ENCODE measurements around the gene MTTP.

MTTP gene

DNA sequence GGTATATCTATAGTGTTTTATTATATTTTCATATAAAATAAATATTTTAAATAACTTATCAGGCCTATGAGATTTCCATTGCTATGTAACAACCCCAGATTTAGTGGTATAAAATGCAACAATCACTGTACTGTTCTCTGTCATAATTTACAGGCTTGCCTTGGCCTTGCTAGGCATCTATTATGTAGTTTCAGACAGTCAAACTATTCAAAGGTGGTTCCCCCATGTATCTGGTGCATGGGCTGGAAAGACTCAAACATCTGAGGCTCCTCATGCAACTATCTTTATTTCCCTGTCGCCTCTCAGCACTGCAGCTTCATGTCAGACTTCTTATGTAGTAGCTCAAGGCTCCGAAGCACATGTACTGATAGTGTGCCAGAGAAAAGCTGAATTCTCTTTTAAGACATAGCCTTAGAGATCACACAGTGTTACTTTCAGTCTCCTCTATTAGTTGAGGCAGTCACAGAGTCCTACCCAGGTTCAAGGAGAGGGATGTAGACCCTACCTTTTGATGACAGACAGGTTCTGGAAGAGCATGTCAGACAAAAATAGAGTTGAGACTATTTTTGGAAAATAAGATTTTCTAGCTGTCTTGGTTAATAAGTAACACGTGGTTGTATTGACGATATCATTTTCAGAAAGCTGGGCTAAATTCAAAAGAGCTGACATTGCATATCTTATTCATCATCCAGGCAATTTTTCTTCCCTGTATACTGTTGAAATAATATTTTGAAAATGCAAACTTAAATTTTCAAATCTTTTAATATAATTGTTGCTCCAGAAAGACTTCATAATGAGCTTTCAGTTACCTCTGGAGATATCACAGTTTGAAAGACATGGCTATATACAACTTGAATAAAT is 19.4 kb downstream of the MTTP start:
- no peaks in the 10 kb centered on the region for H3K36me3 ChIP-seq

DNA sequence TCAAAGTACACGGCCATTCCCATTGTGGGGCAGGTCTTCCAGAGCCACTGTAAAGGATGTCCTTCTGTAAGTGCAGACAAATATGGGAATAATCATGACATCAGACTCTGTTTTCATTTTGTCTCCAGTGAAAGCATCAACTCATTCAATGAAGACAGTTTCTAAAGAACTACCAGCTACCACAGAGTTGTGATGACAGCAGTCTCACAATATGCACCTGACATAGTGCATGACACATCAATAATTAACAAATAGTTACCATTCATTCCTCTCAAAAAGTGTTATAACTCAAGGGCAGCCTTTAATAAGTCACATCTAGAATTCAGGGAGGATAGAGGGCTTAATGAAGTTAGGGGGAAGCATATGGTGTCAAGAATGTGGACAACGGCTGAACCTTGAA is 20.2 kb downstream of the MTTP start:
- TF ChIP-seq, protein P1, sequence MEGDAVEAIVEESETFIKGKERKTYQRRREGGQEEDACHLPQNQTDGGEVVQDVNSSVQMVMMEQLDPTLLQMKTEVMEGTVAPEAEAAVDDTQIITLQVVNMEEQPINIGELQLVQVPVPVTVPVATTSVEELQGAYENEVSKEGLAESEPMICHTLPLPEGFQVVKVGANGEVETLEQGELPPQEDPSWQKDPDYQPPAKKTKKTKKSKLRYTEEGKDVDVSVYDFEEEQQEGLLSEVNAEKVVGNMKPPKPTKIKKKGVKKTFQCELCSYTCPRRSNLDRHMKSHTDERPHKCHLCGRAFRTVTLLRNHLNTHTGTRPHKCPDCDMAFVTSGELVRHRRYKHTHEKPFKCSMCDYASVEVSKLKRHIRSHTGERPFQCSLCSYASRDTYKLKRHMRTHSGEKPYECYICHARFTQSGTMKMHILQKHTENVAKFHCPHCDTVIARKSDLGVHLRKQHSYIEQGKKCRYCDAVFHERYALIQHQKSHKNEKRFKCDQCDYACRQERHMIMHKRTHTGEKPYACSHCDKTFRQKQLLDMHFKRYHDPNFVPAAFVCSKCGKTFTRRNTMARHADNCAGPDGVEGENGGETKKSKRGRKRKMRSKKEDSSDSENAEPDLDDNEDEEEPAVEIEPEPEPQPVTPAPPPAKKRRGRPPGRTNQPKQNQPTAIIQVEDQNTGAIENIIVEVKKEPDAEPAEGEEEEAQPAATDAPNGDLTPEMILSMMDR (IDR thresholded peaks at IDR 0.05): no peak
- no peaks in the 10 kb centered on the region for H3K27me3 ChIP-seq

More for the DNA sequence above, 19.4 kb downstream of the MTTP start:
- no peaks in the 10 kb centered on the region for H3K4me1 ChIP-seq (ENCODE audit: control insufficient read depth in 1 of 2, insufficient read depth in 1 of 2, low read depth in 1 of 2, low read length in 1 of 2)
- no peak overlapping the region for H3K4me3 ChIP-seq (ENCODE audit: low read depth in 1 of 2, low read length in 1 of 2)
- TF ChIP-seq, protein P1 (IDR thresholded peaks at IDR 0.05): no peak
- no peaks in the 10 kb centered on the region for H3K27me3 ChIP-seq
- no peak overlapping the region for H3K27ac ChIP-seq
- no peaks in the 10 kb centered on the region for H3K9me3 ChIP-seq

DNA sequence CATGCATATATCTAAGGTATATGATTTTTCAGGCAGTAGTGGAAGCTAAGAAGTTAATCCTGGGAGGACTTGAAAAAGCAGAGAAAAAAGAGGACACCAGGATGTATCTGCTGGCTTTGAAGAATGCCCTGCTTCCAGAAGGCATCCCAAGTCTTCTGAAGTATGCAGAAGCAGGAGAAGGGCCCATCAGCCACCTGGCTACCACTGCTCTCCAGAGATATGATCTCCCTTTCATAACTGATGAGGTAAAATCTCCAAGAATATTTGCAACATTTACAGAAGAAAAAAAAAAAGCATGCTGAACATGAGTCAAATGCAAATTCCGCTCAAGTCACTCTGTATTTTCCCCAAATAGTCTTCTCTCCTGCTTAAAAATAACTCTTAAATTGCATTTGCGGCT is 32.1 kb downstream of the MTTP start:
- H3K27me3 ChIP-seq: no peaks in the 10 kb centered on the region
- TF ChIP-seq, protein P1 (IDR thresholded peaks at IDR 0.05): no peak
- H3K4me3 ChIP-seq (ENCODE audit: low read depth in 1 of 2, low read length in 1 of 2): no peak overlapping the region
- no peaks in the 10 kb centered on the region for H3K36me3 ChIP-seq
- H3K4me1 ChIP-seq (ENCODE audit: control insufficient read depth in 1 of 2, insufficient read depth in 1 of 2, low read depth in 1 of 2, low read length in 1 of 2): no peaks in the 10 kb centered on the region
- H3K9me3 ChIP-seq: no peaks in the 10 kb centered on the region
- no peak overlapping the region for H3K27ac ChIP-seq

More for the DNA sequence above, 20.2 kb downstream of the MTTP start:
- Histone ChIP-seq H3K36me3 (no peaks in the 10 kb centered on the region), H3K4me3 (ENCODE audit: low read depth in 1 of 2, low read length in 1 of 2) (no peak overlapping the region), H3K27ac (no peak overlapping the region), H3K4me1 (ENCODE audit: control insufficient read depth in 1 of 2, insufficient read depth in 1 of 2, low read depth in 1 of 2, low read length in 1 of 2) (no peaks in the 10 kb centered on the region), H3K9me3 (no peaks in the 10 kb centered on the region)

DNA sequence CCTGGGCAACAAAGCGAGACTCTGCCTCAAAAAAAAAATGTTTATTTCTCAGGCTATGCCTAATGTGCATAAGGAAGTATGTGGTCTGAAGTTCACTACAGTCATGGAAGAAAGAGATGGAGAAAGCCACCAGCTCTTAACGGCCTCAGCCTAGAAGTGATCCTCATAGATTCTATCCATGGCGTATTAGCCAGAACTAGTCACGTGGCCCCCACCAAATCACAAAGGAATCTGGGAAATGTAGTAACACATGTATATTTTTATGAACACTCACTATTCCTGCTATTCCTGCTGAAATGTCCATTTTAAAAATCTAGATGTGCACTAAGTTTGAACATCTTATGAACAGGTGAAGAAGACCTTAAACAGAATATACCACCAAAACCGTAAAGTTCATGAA is 33.8 kb downstream of the MTTP start:
- Histone ChIP-seq H3K4me3 (ENCODE audit: low read depth in 1 of 2, low read length in 1 of 2) (no peak overlapping the region), H3K36me3 (no peaks in the 10 kb centered on the region), H3K4me1 (ENCODE audit: control insufficient read depth in 1 of 2, insufficient read depth in 1 of 2, low read depth in 1 of 2, low read length in 1 of 2) (no peaks in the 10 kb centered on the region), H3K9me3 (no peaks in the 10 kb centered on the region), H3K27ac (no peak overlapping the region), H3K27me3 (no peaks in the 10 kb centered on the region)
- TF ChIP-seq, protein P1 (IDR thresholded peaks at IDR 0.05): no peak

DNA sequence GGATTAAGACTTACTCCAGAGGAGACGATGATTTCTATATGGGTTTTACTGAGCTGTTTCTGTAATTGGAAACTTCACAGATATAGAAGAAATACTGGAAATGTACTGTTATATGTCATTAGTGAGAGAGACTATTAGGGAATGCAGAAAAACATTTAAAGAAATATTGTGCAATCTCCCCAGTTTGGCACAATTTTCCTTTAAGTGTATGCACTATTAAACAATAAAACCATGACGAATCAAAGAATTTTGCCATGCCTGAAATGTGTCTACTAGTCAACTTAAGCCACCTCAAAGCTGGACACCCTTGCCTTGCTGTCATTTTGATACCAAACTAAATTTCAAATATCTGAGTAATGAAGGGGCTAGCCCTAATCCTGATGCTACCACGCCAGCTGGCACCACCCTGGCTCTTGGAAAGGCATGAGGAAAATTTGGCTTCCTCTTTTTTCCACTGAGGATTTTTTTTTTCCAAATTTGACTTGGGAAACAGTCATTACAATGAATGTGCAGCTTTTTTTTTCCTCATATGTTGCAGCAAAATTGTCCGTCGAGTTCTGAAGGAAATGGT is 36.1 kb downstream of the MTTP start:
- TF ChIP-seq, protein P1 (IDR thresholded peaks at IDR 0.05): no peak
- H3K27me3 ChIP-seq: no peaks in the 10 kb centered on the region
- H3K9me3 ChIP-seq: no peaks in the 10 kb centered on the region
- H3K4me3 ChIP-seq (ENCODE audit: low read depth in 1 of 2, low read length in 1 of 2): no peak overlapping the region
- H3K27ac ChIP-seq: no peak overlapping the region
- no peaks in the 10 kb centered on the region for H3K4me1 ChIP-seq (ENCODE audit: control insufficient read depth in 1 of 2, insufficient read depth in 1 of 2, low read depth in 1 of 2, low read length in 1 of 2)
- no peaks in the 10 kb centered on the region for H3K36me3 ChIP-seq

Measured in neutrophil (primary cell).